Subcutaneous adipose tissue (tissue), 4 donors: ENCODE results near the gene LDLRAD3. TPM values are rescaled to one million over a fixed set of nuclear protein-coding genes. Genes with fewer than 3 reads are reported as not detected.

Experiments used
- CTCF ChIP-seq: fragments of 450-650 bp; IDR thresholded peaks from one replicate; pipeline ENCODE4 v1.5.1; 2016; ENCODE audit warnings: low read depth, mild to moderate bottlenecking, control low read depth, antibody characterized with exemption, moderate library complexity
- total RNA-seq, 4 donors: library from RNA; depleted of rRNA; stranded (reverse); fragments of >200 nt; gene quantifications; one replicate each; pipeline ENCODE4 v1.1.0, GENCODE V29; 2016

LDLRAD3 gene
- total RNA-seq, 4 donors from 2014 or later = 22.8 to 39.6 (median 29.4) TPM

GRCh38 chr11:36019005-36019596 is 75.2 kb downstream of the LDLRAD3 start:
- no peak for TF ChIP-seq CTCF

GRCh38 chr11:36019722-36020121 is 75.9 kb downstream of the LDLRAD3 start:
- no peak for TF ChIP-seq CTCF

- TF ChIP-seq CTCF = no peak
Observed at GRCh38 chr11:36022882-36023281, 79.0 kb downstream of the LDLRAD3 start.

- TF ChIP-seq CTCF = no peak
Observed at GRCh38 chr11:36023922-36024321, 80.1 kb downstream of the LDLRAD3 start.

GRCh38 chr11:36024716-36025115 is 80.9 kb downstream of the LDLRAD3 start:
- TF ChIP-seq CTCF = no peak

- no peak for TF ChIP-seq CTCF
Observed at GRCh38 chr11:36026315-36026968, 82.6 kb downstream of the LDLRAD3 start.

- TF ChIP-seq CTCF = no peak
Observed at GRCh38 chr11:36027731-36028130, 83.9 kb downstream of the LDLRAD3 start.
